ENCODE data around the gene TMPRSS6. TPM values are rescaled to one million over a fixed set of nuclear protein-coding genes. Genes with fewer than 3 reads are reported as not detected.

TMPRSS6 gene
- total and polyA plus RNA-seq, 4 experiments from 2014 or later: 0.61 to 0.90 TPM; not detected in 2

DNA sequence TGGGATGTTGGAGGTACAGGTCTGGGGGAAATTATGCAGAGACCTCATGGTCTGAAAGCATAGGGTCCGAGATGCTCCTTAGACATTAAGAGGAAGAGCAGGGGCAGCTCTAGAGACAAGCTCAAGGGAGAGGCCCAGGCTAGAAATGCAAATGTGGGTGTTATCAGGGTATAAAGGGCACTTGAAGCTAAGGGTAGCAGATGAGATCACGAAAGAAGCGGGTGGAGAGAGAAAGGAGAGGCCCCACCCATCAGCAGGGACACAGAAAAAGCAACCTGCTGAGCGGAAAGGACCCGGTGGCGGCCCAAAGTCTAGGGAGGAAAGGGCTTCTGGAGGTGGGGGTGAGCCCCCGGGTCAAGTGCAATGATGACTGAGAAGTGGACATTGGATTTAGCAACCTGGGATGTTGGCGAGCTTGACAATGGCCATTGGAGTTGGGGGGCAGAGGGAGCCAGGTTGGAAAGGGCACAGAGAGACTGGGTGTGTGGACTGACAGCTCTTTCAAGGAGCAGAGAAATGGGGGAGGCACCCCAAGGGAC, 8.9 kb downstream of the TMPRSS6 start:
- CTCF ChIA-PET (ENCODE audit: partially characterized antibody): interaction anchor here (0.7 kb wide), 1 partner anchor 79 kb away, joined by 3 read pairs; no protein-coding TSS in a partner anchor
- no peaks in the 10 kb centered on the region for H3K9me3 ChIP-seq (ENCODE audit: control insufficient read depth in 1 of 2, low read length in 2 of 2)
- H3K36me3 ChIP-seq (ENCODE audit: insufficient read depth, low read length): no peaks in the 10 kb centered on the region
- Mint-ChIP-seq H3K4me1 (peaks cover 8 to 12% (median 10%) of the 10 kb centered on the region in 4 donors), H3K4me3 (no peak overlapping the region), H3K27ac (peak overlapping the region in 4 of 7 donors; percentile 1 to 83 (median 48)), H3K36me3 (no peaks in the 10 kb centered on the region), H3K9me3 (no peaks in the 10 kb centered on the region), H3K27me3 (peaks cover 1 to 4% of the 10 kb centered on the region in 2 donors)
- H3K4me3 ChIP-seq (ENCODE audit: low read length in 2 of 2): no peak overlapping the region
- intact Hi-C loops (cut with micrococcal nuclease): no loop called here
- no peaks in the 10 kb centered on the region for H3K27me3 ChIP-seq (ENCODE audit: insufficient read depth, low read length)
- no peak overlapping the region for H3K27ac ChIP-seq (ENCODE audit: low read depth, low read length)
- POLR2A ChIA-PET (ENCODE audit: partially characterized antibody): no interaction called here
- DNase-seq: peak in 1 of 5 donors; percentile 37
- H3K4me1 ChIP-seq (ENCODE audit: insufficient read depth, low read length): no peaks in the 10 kb centered on the region

DNA sequence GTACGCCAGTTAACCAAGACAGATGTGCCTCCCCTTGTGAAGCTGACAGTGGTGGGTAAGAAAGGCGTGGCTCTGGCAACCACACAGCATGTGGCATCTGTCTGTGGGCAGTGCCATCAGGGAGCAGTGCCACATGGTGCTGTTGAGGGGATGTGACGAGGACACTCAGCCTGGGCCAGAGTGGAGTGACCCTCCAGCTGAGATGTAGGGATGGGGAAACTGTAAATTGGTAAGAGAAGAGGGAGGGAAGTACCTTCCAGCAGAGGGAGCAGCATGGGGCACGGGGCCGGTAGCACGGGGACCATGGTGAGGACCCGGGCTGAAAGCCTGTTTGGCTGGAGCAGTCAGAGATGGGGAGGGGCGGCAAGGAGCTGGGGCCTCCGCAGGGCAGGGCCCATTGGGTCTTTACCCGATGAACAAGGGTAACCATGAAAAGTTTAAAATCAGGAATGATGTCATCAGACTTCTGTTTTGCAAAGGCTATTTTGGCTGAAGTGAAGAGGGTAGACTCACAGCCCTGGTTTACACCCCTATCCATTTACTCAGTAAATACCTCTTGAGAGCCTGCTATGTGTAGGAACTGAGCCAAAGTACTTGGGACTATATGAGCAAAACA, 10.4 kb downstream of the TMPRSS6 start:
- Histone ChIP-seq H3K9me3 (ENCODE audit: control insufficient read depth in 1 of 2, low read length in 2 of 2) (no peaks in the 10 kb centered on the region), H3K4me1 (ENCODE audit: insufficient read depth, low read length) (no peaks in the 10 kb centered on the region), H3K27ac (ENCODE audit: low read depth, low read length) (no peak overlapping the region), H3K27me3 (ENCODE audit: insufficient read depth, low read length) (no peaks in the 10 kb centered on the region), H3K36me3 (ENCODE audit: insufficient read depth, low read length) (no peaks in the 10 kb centered on the region), H3K4me3 (ENCODE audit: low read length in 2 of 2) (no peak overlapping the region)
- POLR2A ChIA-PET (ENCODE audit: partially characterized antibody): no interaction called here
- Mint-ChIP-seq H3K4me3 (no peak overlapping the region), H3K27me3 (peaks cover 7 to 8% of the 10 kb centered on the region in 2 donors), H3K27ac (peak overlapping the region in 3 of 7 donors; percentile 50 to 73 (median 61)), H3K36me3 (no peaks in the 10 kb centered on the region), H3K4me1 (peaks cover 8 to 12% (median 10%) of the 10 kb centered on the region in 4 donors), H3K9me3 (peaks cover 0 to 2% (median 0%) of the 10 kb centered on the region in 8 donors)
- DNase-seq: no peak
- CTCF ChIA-PET (ENCODE audit: partially characterized antibody): interaction anchor here (1.0 kb wide), 1 partner anchor 19 kb away, joined by 3 read pairs; no protein-coding TSS in a partner anchor
- intact Hi-C loops (cut with micrococcal nuclease): loop anchor here (1.0 kb wide), 1 partner anchor 49 kb away; no protein-coding TSS in a partner anchor

DNA sequence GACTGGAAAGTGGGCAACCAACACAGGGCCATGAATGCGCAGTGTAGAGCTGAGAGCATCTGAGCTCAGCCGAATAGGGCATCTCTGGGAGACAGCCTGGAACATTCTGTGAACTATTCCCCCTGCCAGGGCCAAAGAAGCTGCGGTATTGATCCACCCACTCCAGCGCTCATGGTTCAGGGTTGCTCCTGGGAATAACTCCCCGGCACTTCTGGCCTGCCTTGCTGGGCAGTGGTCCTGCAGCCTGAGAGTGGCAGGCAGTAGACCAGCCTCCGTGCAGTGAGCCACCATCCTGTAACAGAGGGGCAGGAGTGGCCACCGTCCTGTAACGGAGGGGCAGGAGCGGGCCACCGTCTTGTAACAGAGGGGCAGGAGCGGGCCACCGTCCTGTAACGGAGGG, 12.2 kb downstream of the TMPRSS6 start:
- H3K4me3 ChIP-seq (ENCODE audit: low read length in 2 of 2): no peak overlapping the region
- H3K9me3 ChIP-seq (ENCODE audit: control insufficient read depth in 1 of 2, low read length in 2 of 2): no peaks in the 10 kb centered on the region
- Mint-ChIP-seq H3K27me3 (peaks cover 7 to 8% of the 10 kb centered on the region in 2 donors), H3K27ac (no peak overlapping the region), H3K9me3 (peaks cover 0 to 2% (median 0%) of the 10 kb centered on the region in 8 donors), H3K36me3 (no peaks in the 10 kb centered on the region), H3K4me1 (peaks cover 8 to 12% (median 10%) of the 10 kb centered on the region in 4 donors), H3K4me3 (no peak overlapping the region)
- H3K27ac ChIP-seq (ENCODE audit: low read depth, low read length): no peak overlapping the region
- H3K27me3 ChIP-seq (ENCODE audit: insufficient read depth, low read length): no peaks in the 10 kb centered on the region
- H3K4me1 ChIP-seq (ENCODE audit: insufficient read depth, low read length): no peaks in the 10 kb centered on the region
- no peak for DNase-seq
- intact Hi-C loops (cut with micrococcal nuclease): no loop called here
- CTCF ChIA-PET (ENCODE audit: partially characterized antibody): no interaction called here
- no peaks in the 10 kb centered on the region for H3K36me3 ChIP-seq (ENCODE audit: insufficient read depth, low read length)
- POLR2A ChIA-PET (ENCODE audit: partially characterized antibody): no interaction called here

- peaks cover 0 to 2% (median 0%) of the 10 kb centered on the region in 8 donors for H3K9me3 Mint-ChIP-seq
- H3K36me3 ChIP-seq (ENCODE audit: insufficient read depth, low read length): no peaks in the 10 kb centered on the region
- CTCF ChIA-PET (ENCODE audit: partially characterized antibody): no interaction called here
- H3K27me3 ChIP-seq (ENCODE audit: insufficient read depth, low read length): no peaks in the 10 kb centered on the region
- no peak overlapping the region for H3K4me3 ChIP-seq (ENCODE audit: low read length in 2 of 2)
- H3K27ac Mint-ChIP-seq: no peak overlapping the region
- no peak overlapping the region for H3K4me3 Mint-ChIP-seq
- intact Hi-C loops (cut with micrococcal nuclease): no loop called here
- H3K4me1 ChIP-seq (ENCODE audit: insufficient read depth, low read length): no peaks in the 10 kb centered on the region
- DNase-seq: no peak
- peaks cover 0 to 6% (median 4%) of the 10 kb centered on the region in 4 donors for H3K4me1 Mint-ChIP-seq
- no peaks in the 10 kb centered on the region for H3K9me3 ChIP-seq (ENCODE audit: control insufficient read depth in 1 of 2, low read length in 2 of 2)
- H3K36me3 Mint-ChIP-seq: no peaks in the 10 kb centered on the region
- no peak overlapping the region for H3K27ac ChIP-seq (ENCODE audit: low read depth, low read length)
- peaks cover 7 to 8% of the 10 kb centered on the region in 2 donors for H3K27me3 Mint-ChIP-seq
- POLR2A ChIA-PET (ENCODE audit: partially characterized antibody): no interaction called here
Observed at GRCh38 chr22:37095113-37095512, 14.4 kb downstream of the TMPRSS6 start.

- peaks cover 0 to 2% (median 0%) of the 10 kb centered on the region in 8 donors for H3K9me3 Mint-ChIP-seq
Observed at GRCh38 chr22:37094239-37094638, 15.3 kb downstream of the TMPRSS6 start.

GRCh38 chr22:37092997-37093396, 16.5 kb downstream of the TMPRSS6 start:
- Mint-ChIP-seq H3K9me3 (peaks cover 0 to 2% (median 0%) of the 10 kb centered on the region in 8 donors), H3K36me3 (no peaks in the 10 kb centered on the region), H3K4me3 (no peak overlapping the region), H3K27me3 (peaks cover 7% of the 10 kb centered on the region in 2 donors), H3K27ac (peak overlapping the region in 1 of 7 donors; percentile 66), H3K4me1 (peaks cover 0 to 10% (median 4%) of the 10 kb centered on the region in 4 donors)
- H3K36me3 ChIP-seq (ENCODE audit: insufficient read depth, low read length): no peaks in the 10 kb centered on the region
- no peak for DNase-seq
- CTCF ChIA-PET (ENCODE audit: partially characterized antibody): no interaction called here
- no peaks in the 10 kb centered on the region for H3K27me3 ChIP-seq (ENCODE audit: insufficient read depth, low read length)
- intact Hi-C loops (cut with micrococcal nuclease): no loop called here
- no peak overlapping the region for H3K4me3 ChIP-seq (ENCODE audit: low read length in 2 of 2)
- no peaks in the 10 kb centered on the region for H3K9me3 ChIP-seq (ENCODE audit: control insufficient read depth in 1 of 2, low read length in 2 of 2)
- H3K27ac ChIP-seq (ENCODE audit: low read depth, low read length): no peak overlapping the region
- POLR2A ChIA-PET (ENCODE audit: partially characterized antibody): no interaction called here
- peaks cover 3% of the 10 kb centered on the region for H3K4me1 ChIP-seq (ENCODE audit: insufficient read depth, low read length)

More at GRCh38 chr22:37094239-37094638, 15.3 kb downstream of the TMPRSS6 start:
- Histone ChIP-seq H3K4me1 (ENCODE audit: insufficient read depth, low read length) (no peaks in the 10 kb centered on the region), H3K4me3 (ENCODE audit: low read length in 2 of 2) (no peak overlapping the region), H3K27me3 (ENCODE audit: insufficient read depth, low read length) (no peaks in the 10 kb centered on the region), H3K9me3 (ENCODE audit: control insufficient read depth in 1 of 2, low read length in 2 of 2) (no peaks in the 10 kb centered on the region), H3K27ac (ENCODE audit: low read depth, low read length) (no peak overlapping the region), H3K36me3 (ENCODE audit: insufficient read depth, low read length) (no peaks in the 10 kb centered on the region)
- Mint-ChIP-seq H3K27ac (no peak overlapping the region), H3K27me3 (peaks cover 7 to 8% of the 10 kb centered on the region in 2 donors), H3K36me3 (no peaks in the 10 kb centered on the region), H3K4me1 (peaks cover 0 to 5% (median 3%) of the 10 kb centered on the region in 4 donors), H3K4me3 (no peak overlapping the region)
- CTCF ChIA-PET (ENCODE audit: partially characterized antibody): no interaction called here
- intact Hi-C loops (cut with micrococcal nuclease): no loop called here
- POLR2A ChIA-PET (ENCODE audit: partially characterized antibody): no interaction called here
- DNase-seq: no peak

GRCh38 chr22:37091994-37092393, 17.5 kb downstream of the TMPRSS6 start:
- ChIA-PET CTCF (ENCODE audit: partially characterized antibody) (interaction anchor here (1.1 kb wide), 1 partner anchor 12 kb away, joined by 3 read pairs; no protein-coding TSS in a partner anchor), POLR2A (ENCODE audit: partially characterized antibody) (no interaction called here)
- H3K27me3 Mint-ChIP-seq: peaks cover 7% of the 10 kb centered on the region in 2 donors

More at GRCh38 chr22:37091994-37092393, 17.5 kb downstream of the TMPRSS6 start:
- Histone ChIP-seq H3K36me3 (ENCODE audit: insufficient read depth, low read length) (no peaks in the 10 kb centered on the region), H3K27ac (ENCODE audit: low read depth, low read length) (no peak overlapping the region), H3K9me3 (ENCODE audit: control insufficient read depth in 1 of 2, low read length in 2 of 2) (no peaks in the 10 kb centered on the region), H3K4me3 (ENCODE audit: low read length in 2 of 2) (no peak overlapping the region), H3K4me1 (ENCODE audit: insufficient read depth, low read length) (peaks cover 6% of the 10 kb centered on the region), H3K27me3 (ENCODE audit: insufficient read depth, low read length) (no peaks in the 10 kb centered on the region)
- H3K27ac Mint-ChIP-seq: peak overlapping the region in 1 of 7 donors; percentile 14
- intact Hi-C loops (cut with micrococcal nuclease): no loop called here
- peaks cover 0 to 2% (median 0%) of the 10 kb centered on the region in 8 donors for H3K9me3 Mint-ChIP-seq
- no peak overlapping the region for H3K4me3 Mint-ChIP-seq
- no peak for DNase-seq
- no peaks in the 10 kb centered on the region for H3K36me3 Mint-ChIP-seq
- H3K4me1 Mint-ChIP-seq: peaks cover 0 to 12% (median 6%) of the 10 kb centered on the region in 4 donors
